Measurements from ENCODE around the gene GALC.

GALC gene

DNA sequence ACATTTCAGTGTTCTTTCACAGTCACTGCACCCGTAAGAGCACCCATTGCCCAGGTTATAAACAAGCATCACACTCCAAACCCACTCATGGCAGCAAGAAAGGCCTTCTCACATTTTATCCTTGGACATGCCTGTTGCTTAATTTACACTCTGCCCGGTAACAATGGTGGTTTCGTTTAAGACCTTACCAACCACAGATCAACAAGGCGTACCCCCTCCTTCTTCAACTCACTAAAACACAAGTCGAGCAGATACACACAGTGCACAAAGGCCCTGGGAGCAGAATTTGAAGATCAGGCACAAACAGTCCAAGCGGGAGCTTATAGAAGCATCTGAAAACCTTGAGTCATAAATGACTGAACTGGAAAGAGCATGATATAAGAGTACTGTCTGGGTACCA is 98.1 kb downstream of the GALC start:
- H3K4me3 ChIP-seq (ENCODE audit: low read length), result no peak overlapping the region
- DNase-seq (ENCODE audit: low read depth), result no peak
- TF ChIP-seq, protein P1, sequence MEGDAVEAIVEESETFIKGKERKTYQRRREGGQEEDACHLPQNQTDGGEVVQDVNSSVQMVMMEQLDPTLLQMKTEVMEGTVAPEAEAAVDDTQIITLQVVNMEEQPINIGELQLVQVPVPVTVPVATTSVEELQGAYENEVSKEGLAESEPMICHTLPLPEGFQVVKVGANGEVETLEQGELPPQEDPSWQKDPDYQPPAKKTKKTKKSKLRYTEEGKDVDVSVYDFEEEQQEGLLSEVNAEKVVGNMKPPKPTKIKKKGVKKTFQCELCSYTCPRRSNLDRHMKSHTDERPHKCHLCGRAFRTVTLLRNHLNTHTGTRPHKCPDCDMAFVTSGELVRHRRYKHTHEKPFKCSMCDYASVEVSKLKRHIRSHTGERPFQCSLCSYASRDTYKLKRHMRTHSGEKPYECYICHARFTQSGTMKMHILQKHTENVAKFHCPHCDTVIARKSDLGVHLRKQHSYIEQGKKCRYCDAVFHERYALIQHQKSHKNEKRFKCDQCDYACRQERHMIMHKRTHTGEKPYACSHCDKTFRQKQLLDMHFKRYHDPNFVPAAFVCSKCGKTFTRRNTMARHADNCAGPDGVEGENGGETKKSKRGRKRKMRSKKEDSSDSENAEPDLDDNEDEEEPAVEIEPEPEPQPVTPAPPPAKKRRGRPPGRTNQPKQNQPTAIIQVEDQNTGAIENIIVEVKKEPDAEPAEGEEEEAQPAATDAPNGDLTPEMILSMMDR (IDR thresholded peaks at IDR 0.05; ENCODE audit: insufficient read depth, low read depth, low read length, missing control alignments), result no peak

DNA sequence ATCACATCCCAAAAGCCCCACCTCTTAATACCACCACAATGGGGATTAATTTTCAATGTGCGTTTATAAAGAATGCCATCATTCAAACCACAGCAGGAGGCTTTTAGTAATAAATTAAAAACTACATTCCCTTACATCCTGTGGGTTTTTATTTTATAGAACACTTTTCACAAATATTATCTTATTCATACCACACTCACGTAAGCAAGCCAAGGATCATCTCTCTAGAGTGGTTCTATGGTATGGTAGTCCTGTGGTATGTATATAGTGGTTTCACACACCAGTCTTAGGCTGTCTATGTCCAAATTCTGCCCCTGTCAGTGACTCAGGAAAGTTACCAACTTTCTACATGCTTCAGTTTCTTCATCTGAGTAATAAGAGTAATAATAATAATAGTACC is 100.2 kb downstream of the GALC start:
- DNase-seq (ENCODE audit: low read depth), result no peak
- no peak overlapping the region for H3K4me3 ChIP-seq (ENCODE audit: low read length)
- TF ChIP-seq, protein P1 (IDR thresholded peaks at IDR 0.05; ENCODE audit: insufficient read depth, low read depth, low read length, missing control alignments), result no peak

DNA sequence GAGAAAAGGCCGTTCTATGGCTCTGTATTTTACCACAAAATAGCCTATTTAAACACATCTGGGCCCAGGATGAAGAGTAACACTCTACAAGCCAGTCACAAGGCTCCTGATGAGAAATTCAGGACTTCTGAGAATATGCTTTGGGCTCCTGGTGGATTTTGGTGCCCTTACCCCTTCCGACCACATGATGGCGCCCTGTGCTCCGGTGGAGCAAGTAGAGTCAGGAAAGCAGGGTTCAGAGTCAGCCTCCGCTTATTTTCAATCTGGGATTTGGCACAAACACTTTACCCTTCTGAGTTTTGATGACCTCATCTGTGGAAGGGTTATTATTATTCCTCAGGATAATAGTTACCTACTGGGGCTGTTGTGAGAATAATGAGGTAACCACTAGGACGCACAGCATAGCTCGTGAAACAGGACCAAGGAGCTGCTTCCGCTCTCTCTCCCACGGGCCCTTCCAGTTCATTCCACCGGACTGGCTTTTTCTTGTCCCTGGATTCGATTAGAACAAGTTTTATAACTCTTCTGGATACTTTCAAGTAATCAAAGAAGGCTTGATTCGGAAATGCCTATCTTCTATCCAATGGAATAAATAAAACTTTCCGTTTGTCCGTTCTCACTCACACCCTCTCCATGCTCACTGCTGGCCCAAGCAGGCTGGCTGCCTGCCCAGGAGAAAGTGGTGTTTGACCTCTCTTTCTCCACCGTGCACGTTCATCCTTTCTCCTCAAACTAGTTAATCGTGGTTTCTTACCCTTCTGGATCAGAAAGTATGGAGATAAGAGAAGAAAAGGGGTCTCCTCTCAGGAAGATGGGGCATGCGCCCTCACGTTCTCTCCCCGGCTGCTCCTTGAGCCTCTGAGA is 104.6 kb downstream of the GALC start:
- DNase-seq (ENCODE audit: low read depth), result peak; percentile 20
- TF ChIP-seq, protein P1 (IDR thresholded peaks at IDR 0.05; ENCODE audit: insufficient read depth, low read depth, low read length, missing control alignments), result peak; percentile 49
- H3K4me3 ChIP-seq (ENCODE audit: low read length), result no peak overlapping the region

DNA sequence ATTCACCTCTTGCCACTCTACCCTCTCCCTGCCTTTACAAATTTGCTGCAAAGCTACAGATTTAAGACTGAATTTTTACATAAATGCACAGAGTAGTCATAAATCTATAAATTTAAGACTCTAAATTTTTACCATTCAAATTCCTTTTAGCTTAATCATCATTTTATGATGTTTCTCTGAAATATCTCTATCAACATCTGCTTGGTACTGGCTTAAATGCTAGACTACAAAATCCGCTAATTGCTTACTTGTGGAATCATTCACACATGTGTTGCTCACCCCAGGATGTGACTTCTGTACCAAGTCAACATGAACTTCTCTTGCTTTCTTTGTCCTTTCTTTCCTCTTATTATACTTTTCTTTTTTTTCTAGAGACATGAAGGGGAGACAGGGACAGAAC is 109.2 kb downstream of the GALC start:
- H3K4me3 ChIP-seq (ENCODE audit: low read length), result no peak overlapping the region
- TF ChIP-seq, protein P1 (IDR thresholded peaks at IDR 0.05; ENCODE audit: insufficient read depth, low read depth, low read length, missing control alignments), result no peak
- no peak for DNase-seq (ENCODE audit: low read depth)
